ENCODE measurements around the gene MAN2A1.

- TF ChIP-seq EZH2phosphoT487 (IDR thresholded peaks at IDR 0.05; ENCODE audit: insufficient read depth, low read depth), result no peak
- no peak for TF ChIP-seq EZH2 (IDR thresholded peaks at IDR 0.05; ENCODE audit: insufficient read depth, poor library complexity, severe bottlenecking)
Observed at GRCh38 chr5:109769597-109770291, 80.0 kb downstream of the MAN2A1 start.
